Panc1 (cell line): Measurements from ENCODE around the gene CASP10.

Experiments used
- CTCF ChIP-seq: fragments of 450-650 bp; IDR thresholded peaks from 2 replicates; pipeline ENCODE4 v1.5.1; 2017; ENCODE audit warnings: mild to moderate bottlenecking
- POLR2AphosphoS5 ChIP-seq: IDR thresholded peaks from 2 replicates; pipeline ENCODE4 v1.6.1; 2012; ENCODE audit warnings: mild to moderate bottlenecking, low read depth, low read length, moderate library complexity
- SIN3A ChIP-seq: IDR thresholded peaks from 2 replicates; pipeline ENCODE4 v1.6.1; 2012; ENCODE audit warnings: low read depth, mild to moderate bottlenecking, low read length, moderate library complexity, borderline replicate concordance; ENCODE audit not compliant: insufficient read depth
- TCF7L2 ChIP-seq: IDR thresholded peaks from 2 replicates; pipeline ENCODE4 v1.6.1; 2011; ENCODE audit warnings: mild to moderate bottlenecking, low read depth, low read length, inconsistent platforms
- TF ChIP-seq, protein P1 (sequence below), 2 experiments: IDR thresholded peaks; 2 replicates each; pipeline ENCODE4 v1.6.1; 2011 to 2012; ENCODE audit warnings: low read depth in 2 of 2, control low read depth in 1 of 2, low read length in 1 of 2, mild to moderate bottlenecking in 1 of 2, moderate library complexity in 1 of 2; ENCODE audit not compliant: insufficient read depth in 1 of 2

DNA sequence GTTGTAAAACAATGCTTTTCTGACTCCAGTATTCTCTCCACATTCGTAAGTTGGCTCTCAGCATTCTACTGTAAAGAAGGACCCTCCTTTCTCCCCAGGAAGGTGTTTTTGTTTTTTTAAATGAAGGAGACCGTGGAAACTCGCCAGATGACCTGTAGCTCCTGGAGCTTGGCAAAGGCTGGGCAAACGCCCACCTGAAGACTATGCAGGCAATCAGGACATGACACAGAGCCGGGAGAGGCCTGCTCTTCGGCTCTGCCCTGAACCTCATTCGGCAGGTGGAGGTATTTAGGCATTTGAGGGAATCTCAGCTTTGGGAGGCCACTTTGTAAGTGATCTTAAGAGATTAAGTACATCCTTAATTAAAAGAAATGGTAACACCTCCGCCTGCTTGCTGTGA is 17.4 kb downstream of the CASP10 start:
- no peak for TF ChIP-seq POLR2AphosphoS5
- TF ChIP-seq, protein P1, sequence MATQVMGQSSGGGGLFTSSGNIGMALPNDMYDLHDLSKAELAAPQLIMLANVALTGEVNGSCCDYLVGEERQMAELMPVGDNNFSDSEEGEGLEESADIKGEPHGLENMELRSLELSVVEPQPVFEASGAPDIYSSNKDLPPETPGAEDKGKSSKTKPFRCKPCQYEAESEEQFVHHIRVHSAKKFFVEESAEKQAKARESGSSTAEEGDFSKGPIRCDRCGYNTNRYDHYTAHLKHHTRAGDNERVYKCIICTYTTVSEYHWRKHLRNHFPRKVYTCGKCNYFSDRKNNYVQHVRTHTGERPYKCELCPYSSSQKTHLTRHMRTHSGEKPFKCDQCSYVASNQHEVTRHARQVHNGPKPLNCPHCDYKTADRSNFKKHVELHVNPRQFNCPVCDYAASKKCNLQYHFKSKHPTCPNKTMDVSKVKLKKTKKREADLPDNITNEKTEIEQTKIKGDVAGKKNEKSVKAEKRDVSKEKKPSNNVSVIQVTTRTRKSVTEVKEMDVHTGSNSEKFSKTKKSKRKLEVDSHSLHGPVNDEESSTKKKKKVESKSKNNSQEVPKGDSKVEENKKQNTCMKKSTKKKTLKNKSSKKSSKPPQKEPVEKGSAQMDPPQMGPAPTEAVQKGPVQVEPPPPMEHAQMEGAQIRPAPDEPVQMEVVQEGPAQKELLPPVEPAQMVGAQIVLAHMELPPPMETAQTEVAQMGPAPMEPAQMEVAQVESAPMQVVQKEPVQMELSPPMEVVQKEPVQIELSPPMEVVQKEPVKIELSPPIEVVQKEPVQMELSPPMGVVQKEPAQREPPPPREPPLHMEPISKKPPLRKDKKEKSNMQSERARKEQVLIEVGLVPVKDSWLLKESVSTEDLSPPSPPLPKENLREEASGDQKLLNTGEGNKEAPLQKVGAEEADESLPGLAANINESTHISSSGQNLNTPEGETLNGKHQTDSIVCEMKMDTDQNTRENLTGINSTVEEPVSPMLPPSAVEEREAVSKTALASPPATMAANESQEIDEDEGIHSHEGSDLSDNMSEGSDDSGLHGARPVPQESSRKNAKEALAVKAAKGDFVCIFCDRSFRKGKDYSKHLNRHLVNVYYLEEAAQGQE (IDR thresholded peaks at IDR 0.05; ENCODE audit: insufficient read depth in 1 of 2, low read depth in 2 of 2, low read length in 1 of 2) = no peak
- no peak for TF ChIP-seq CTCF
- no peak for TF ChIP-seq SIN3A
- no peak for TF ChIP-seq TCF7L2
